Trophoblast cell (in vitro differentiated cells and primary cell): ENCODE data around the gene PHOX2A.
A peak's percentile ranks its signal among the peaks of the same experiment; 100 is the strongest.

Source experiments
- DNase-seq, 2 donors: peaks; one replicate each; pipeline ENCODE4 v3.0.0-alpha.2; 2016
- H2AFZ ChIP-seq: 2 replicates; pipeline ENCODE4 v1.6.1; 2013; ENCODE audit warnings: low read length, moderate library complexity, mild to moderate bottlenecking; ENCODE audit not compliant: insufficient read depth, poor library complexity
- H2AK5ac ChIP-seq: 2 replicates; pipeline ENCODE4 v1.6.1; 2013; ENCODE audit warnings: mild to moderate bottlenecking, low read length
- H2BK120ac ChIP-seq: 2 replicates; pipeline ENCODE4 v1.6.1; 2013; ENCODE audit warnings: low read length, mild to moderate bottlenecking, moderate library complexity; ENCODE audit not compliant: insufficient read depth, poor library complexity
- H2BK12ac ChIP-seq: 2 replicates; pipeline ENCODE4 v1.6.1; 2013; ENCODE audit warnings: mild to moderate bottlenecking, low read length, moderate library complexity
- H2BK5ac ChIP-seq: 2 replicates; pipeline ENCODE4 v1.6.1; 2013; ENCODE audit warnings: low read length, low read depth, moderate library complexity, mild to moderate bottlenecking; ENCODE audit not compliant: poor library complexity
- H3K14ac ChIP-seq: 2 replicates; pipeline ENCODE4 v1.6.1; 2013; ENCODE audit warnings: mild to moderate bottlenecking, low read length
- H3K18ac ChIP-seq: 2 replicates; pipeline ENCODE4 v1.6.1; 2013; ENCODE audit warnings: mild to moderate bottlenecking, low read length
- H3K23ac ChIP-seq: 2 replicates; pipeline ENCODE4 v1.6.1; 2013; ENCODE audit warnings: low read length
- H3K27ac ChIP-seq: 2 replicates; pipeline ENCODE4 v1.5.1; 2013; ENCODE audit warnings: low read depth, mild to moderate bottlenecking, inconsistent platforms, low read length, moderate library complexity
- H3K27me3 ChIP-seq: 2 replicates; pipeline ENCODE4 v1.6.1; 2013; ENCODE audit warnings: inconsistent platforms, mild to moderate bottlenecking, low read length, moderate library complexity; ENCODE audit not compliant: insufficient read depth
- H3K36me3 ChIP-seq, 2 experiments: 1 replicate in 1 of 2; 2 replicates in 1 of 2; pipeline ENCODE4 v1.6.1; 2013; ENCODE audit warnings: low read length in 2 of 2, mild to moderate bottlenecking in 2 of 2, moderate library complexity in 1 of 2; ENCODE audit not compliant: insufficient read depth in 2 of 2, control insufficient read depth in 1 of 2
- H3K4ac ChIP-seq: 2 replicates; pipeline ENCODE4 v1.6.1; 2013; ENCODE audit warnings: low read depth, mild to moderate bottlenecking, low read length, moderate library complexity
- H3K4me1 ChIP-seq, 2 experiments: 1 replicate in 1 of 2; 2 replicates in 1 of 2; pipeline ENCODE4 v1.6.1; 2013; ENCODE audit warnings: low read length in 2 of 2, mild to moderate bottlenecking in 2 of 2, moderate library complexity in 1 of 2; ENCODE audit not compliant: insufficient read depth in 2 of 2, control insufficient read depth in 1 of 2
- H3K4me2 ChIP-seq: 2 replicates; pipeline ENCODE4 v1.6.1; 2013; ENCODE audit warnings: inconsistent platforms, mild to moderate bottlenecking, low read length, moderate library complexity
- H3K4me3 ChIP-seq: 2 replicates; pipeline ENCODE4 v1.5.1; 2013; ENCODE audit warnings: mild to moderate bottlenecking, low read depth, low read length, inconsistent platforms
- H3K79me1 ChIP-seq: one replicate; pipeline ENCODE4 v1.6.1; 2013; ENCODE audit warnings: low read length
- H3K79me2 ChIP-seq: 2 replicates; pipeline ENCODE4 v1.6.1; 2013; ENCODE audit warnings: low read length, mild to moderate bottlenecking; ENCODE audit not compliant: control insufficient read depth, insufficient read depth, poor library complexity
- H3K9ac ChIP-seq: 2 replicates; pipeline ENCODE4 v1.6.1; 2013; ENCODE audit warnings: mild to moderate bottlenecking, low read length
- H3K9me3 ChIP-seq: 2 replicates; pipeline ENCODE4 v1.6.1; 2013; ENCODE audit warnings: low read depth, mild to moderate bottlenecking, control low read depth, inconsistent platforms, low read length; ENCODE audit not compliant: insufficient read depth
- H4K12ac ChIP-seq: 2 replicates; pipeline ENCODE4 v1.6.1; 2013; ENCODE audit warnings: low read depth, mild to moderate bottlenecking, low read length, moderate library complexity
- H4K8ac ChIP-seq: 2 replicates; pipeline ENCODE4 v1.6.1; 2013; ENCODE audit warnings: low read depth, mild to moderate bottlenecking, low read length, moderate library complexity
- H4K91ac ChIP-seq: one replicate; pipeline ENCODE4 v1.6.1; 2013; ENCODE audit warnings: low read depth, mild to moderate bottlenecking, low read length, moderate library complexity
- WGBS: extraction: QIAGEN DNeasy Blood & Tissue Kit; methylation state at CpG from one replicate; pipeline ENCODE4 v1.1.7; 2013; ENCODE audit warnings: missing lambda C conversion rate; ENCODE audit not compliant: insufficient read length, insufficient coverage; ENCODE audit errors: extremely low coverage; 5-methylcytosine and 5-hydroxymethylcytosine counted together

The PHOX2A gene

GRCh38 chr11:72245263-72245816, 1.4 kb upstream of the PHOX2A start:
- no peak overlapping the region for H3K23ac ChIP-seq
- no peak overlapping the region for H3K18ac ChIP-seq
- H3K27me3 ChIP-seq = peaks cover 43% of the 10 kb centered on the region
- peaks cover 9 to 18% of the 10 kb centered on the region in 2 experiments for H3K4me1 ChIP-seq
- H3K4me3 ChIP-seq = no peak overlapping the region
- H3K9ac ChIP-seq = no peak overlapping the region
- H3K36me3 ChIP-seq = no peaks in the 10 kb centered on the region
- H3K14ac ChIP-seq = no peak overlapping the region
- no peak overlapping the region for H2AFZ ChIP-seq
- H3K4me2 ChIP-seq = no peak overlapping the region
- no peak overlapping the region for H2BK12ac ChIP-seq
- H4K8ac ChIP-seq = no peak overlapping the region
- no peaks in the 10 kb centered on the region for H3K79me1 ChIP-seq
- no peak overlapping the region for H4K12ac ChIP-seq
- H2BK120ac ChIP-seq = no peak overlapping the region
- H3K79me2 ChIP-seq = no peaks in the 10 kb centered on the region
- H3K4ac ChIP-seq = no peak overlapping the region
- peaks cover 5% of the 10 kb centered on the region for H3K9me3 ChIP-seq
- H2AK5ac ChIP-seq = no peak overlapping the region
- no peak overlapping the region for H3K27ac ChIP-seq
- no peak overlapping the region for H2BK5ac ChIP-seq
- no peak overlapping the region for H4K91ac ChIP-seq
- DNase-seq = no peak
- WGBS = no CpG with 5 or more reads among the region's 19 CpGs

GRCh38 chr11:72244361-72245262, 636 bp upstream of the PHOX2A start:
- no peak overlapping the region for H2BK12ac ChIP-seq
- no peak overlapping the region for H2BK5ac ChIP-seq
- H3K36me3 ChIP-seq = no peaks in the 10 kb centered on the region
- H3K18ac ChIP-seq = no peak overlapping the region
- H2BK120ac ChIP-seq = no peak overlapping the region
- peak overlapping the region; percentile 56 for H2AFZ ChIP-seq
- no peak overlapping the region for H4K8ac ChIP-seq
- H3K27me3 ChIP-seq = peaks cover 48% of the 10 kb centered on the region
- H3K9ac ChIP-seq = no peak overlapping the region
- DNase-seq = no peak
- peaks cover 9 to 23% of the 10 kb centered on the region in 2 experiments for H3K4me1 ChIP-seq
- peak overlapping the region; percentile 54 for H3K4me2 ChIP-seq
- H4K12ac ChIP-seq = peak overlapping the region; percentile 45
- WGBS = no CpG with 5 or more reads among the region's 46 CpGs
- no peak overlapping the region for H3K4ac ChIP-seq
- H3K9me3 ChIP-seq = peaks cover 5% of the 10 kb centered on the region
- H3K27ac ChIP-seq = no peak overlapping the region
- no peak overlapping the region for H4K91ac ChIP-seq
- peak overlapping the region; percentile 21 for H3K4me3 ChIP-seq
- no peak overlapping the region for H2AK5ac ChIP-seq
- H3K23ac ChIP-seq = peak overlapping the region; percentile 20
- H3K79me1 ChIP-seq = peaks cover 5% of the 10 kb centered on the region
- no peaks in the 10 kb centered on the region for H3K79me2 ChIP-seq
- no peak overlapping the region for H3K14ac ChIP-seq

- Histone ChIP-seq H3K14ac (no peak overlapping the region), H4K91ac (no peak overlapping the region), H3K9me3 (peaks cover 5% of the 10 kb centered on the region), H3K79me1 (peaks cover 8% of the 10 kb centered on the region), H3K4me2 (peak overlapping the region; percentile 54), H4K8ac (no peak overlapping the region), H3K9ac (no peak overlapping the region), H2AFZ (no peak overlapping the region), H4K12ac (no peak overlapping the region), H3K36me3 (peaks cover 1 to 4% of the 10 kb centered on the region in 2 experiments), H3K18ac (no peak overlapping the region), H2BK120ac (no peak overlapping the region), H2AK5ac (no peak overlapping the region), H3K23ac (no peak overlapping the region), H2BK5ac (no peak overlapping the region), H3K79me2 (no peaks in the 10 kb centered on the region), H3K4me1 (peaks cover 15 to 32% of the 10 kb centered on the region in 2 experiments), H3K27ac (no peak overlapping the region), H3K4ac (no peak overlapping the region), H3K27me3 (peaks cover 48% of the 10 kb centered on the region), H2BK12ac (no peak overlapping the region), H3K4me3 (peak overlapping the region; percentile 58)
- WGBS = no CpG with 5 or more reads among the region's 58 CpGs
- DNase-seq = no peak
These were observed 560 bp downstream of the PHOX2A start for GRCh38 chr11:72243173-72244059.

GRCh38 chr11:72242141-72242540, 1.8 kb downstream of the PHOX2A start:
- Histone ChIP-seq H2BK120ac (no peak overlapping the region), H3K18ac (no peak overlapping the region), H4K91ac (no peak overlapping the region), H3K9me3 (peaks cover 5% of the 10 kb centered on the region), H4K12ac (no peak overlapping the region), H3K36me3 (peaks cover 12 to 15% of the 10 kb centered on the region in 2 experiments), H3K9ac (no peak overlapping the region), H3K79me1 (peaks cover 8% of the 10 kb centered on the region), H3K23ac (no peak overlapping the region), H3K4ac (no peak overlapping the region), H3K27ac (no peak overlapping the region), H3K4me2 (no peak overlapping the region), H2BK5ac (no peak overlapping the region), H2BK12ac (no peak overlapping the region), H3K4me1 (peaks cover 17 to 37% of the 10 kb centered on the region in 2 experiments), H2AK5ac (no peak overlapping the region), H3K14ac (no peak overlapping the region), H3K4me3 (no peak overlapping the region), H3K79me2 (no peaks in the 10 kb centered on the region), H3K27me3 (peaks cover 48% of the 10 kb centered on the region), H2AFZ (no peak overlapping the region), H4K8ac (no peak overlapping the region)
- WGBS = no CpG with 5 or more reads among the region's 2 CpGs
- DNase-seq = no peak
